ELR (cell line): Measurements from ENCODE around the gene YWHAB.
"Not testable (repeated sequence)": the region's sequence is repeated elsewhere in the genome, so short reads cannot be mapped to it uniquely, and the experiment has no call there.

Source experiments
- DNase-seq: peaks from one replicate; pipeline ENCODE4 v3.0.0-alpha.2; 2015; ENCODE audit warnings: low read depth

Gene YWHAB

DNA sequence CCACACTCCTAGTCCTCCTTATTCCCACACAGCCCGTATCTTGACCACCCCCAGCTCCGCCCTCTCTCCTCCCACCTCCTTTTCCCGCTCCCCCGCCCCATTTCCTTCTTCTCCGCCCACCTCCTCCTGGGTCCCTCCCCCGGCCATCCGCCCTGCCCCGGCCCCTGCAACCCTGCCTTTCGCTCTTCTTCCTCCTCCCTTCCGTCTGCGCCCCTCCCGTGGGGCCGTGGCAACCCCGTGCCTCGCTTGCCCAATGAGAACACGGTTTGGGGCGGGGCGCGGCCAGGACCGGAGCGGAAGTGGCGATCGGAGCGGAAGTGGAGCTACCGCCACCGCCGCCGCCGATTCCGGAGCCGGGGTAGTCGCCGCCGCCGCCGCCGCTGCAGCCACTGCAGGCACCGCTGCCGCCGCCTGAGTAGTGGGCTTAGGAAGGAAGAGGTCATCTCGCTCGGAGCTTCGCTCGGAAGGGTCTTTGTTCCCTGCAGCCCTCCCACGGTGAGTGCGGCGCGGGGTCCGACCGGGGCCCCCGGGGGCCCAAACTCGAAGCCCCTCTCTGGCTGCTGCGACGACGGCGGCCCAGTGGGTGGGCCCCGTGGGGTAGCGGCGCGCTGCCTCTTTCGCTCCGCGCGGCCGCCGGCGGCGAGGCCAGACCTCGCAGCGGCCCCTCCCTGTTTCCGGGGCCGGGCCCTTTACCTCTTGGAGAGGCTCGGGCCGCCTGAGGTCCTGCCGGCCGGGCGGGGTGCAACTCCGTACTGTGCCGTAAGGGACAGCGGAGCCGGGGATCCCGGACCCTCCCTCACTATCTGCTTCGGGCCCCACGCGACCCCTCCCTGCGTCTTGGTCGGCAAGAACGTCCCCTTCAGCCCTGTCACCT lies at the start of gene YWHAB:
Gene YWHAB, plus strand, starts transcription at position 314 of the 874 bp plus-strand sequence. CDS start 15,829 bp downstream, outside the sequence.
- DNase-seq, result peak; percentile 100

DNA sequence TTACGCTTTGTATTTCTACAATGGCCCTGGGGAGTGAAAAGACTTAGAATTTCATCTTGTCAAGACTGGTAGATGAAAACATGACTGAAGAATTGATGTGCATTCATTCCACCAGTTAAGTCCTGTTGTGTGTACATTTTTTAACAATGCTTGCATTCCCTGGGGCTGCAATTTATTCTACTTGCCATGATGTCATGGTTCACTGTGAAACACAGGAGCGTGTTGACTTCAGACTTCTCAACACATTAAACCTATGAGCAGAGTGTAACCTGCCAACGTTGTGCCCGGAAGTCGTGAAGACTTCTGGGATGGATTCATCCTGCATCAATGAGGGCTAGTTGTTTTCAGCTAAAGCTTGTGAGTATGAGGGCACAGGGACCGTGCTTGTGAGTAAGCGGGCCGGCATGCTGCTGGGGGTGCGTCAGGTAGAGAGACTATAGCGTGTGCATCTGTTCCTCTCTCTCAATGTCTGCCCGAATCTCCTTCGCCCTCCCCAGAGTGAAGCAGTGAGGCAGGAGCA lies 48.8 kb upstream of the YWHAB start:
- no peak for DNase-seq

DNA sequence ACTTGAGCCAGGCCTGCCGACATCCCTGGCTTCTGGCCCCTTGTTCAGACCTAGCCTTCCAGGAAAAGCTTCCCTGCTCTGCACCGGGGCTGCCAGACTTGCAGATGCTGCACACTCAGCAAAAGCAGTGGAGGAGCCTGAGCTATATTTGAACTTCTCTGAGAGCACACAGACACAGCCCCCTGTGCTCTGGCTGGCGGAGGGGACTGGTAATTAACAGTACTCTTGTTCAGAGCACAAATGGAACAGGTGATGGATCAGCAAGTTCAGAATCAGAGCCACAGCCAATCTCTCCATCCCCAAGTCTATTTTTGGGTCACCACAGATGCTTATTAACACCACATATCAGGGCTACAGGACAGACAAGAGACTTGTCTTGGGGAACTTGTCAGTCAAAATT lies 47.6 kb upstream of the YWHAB start:
- DNase-seq, result no peak

DNA sequence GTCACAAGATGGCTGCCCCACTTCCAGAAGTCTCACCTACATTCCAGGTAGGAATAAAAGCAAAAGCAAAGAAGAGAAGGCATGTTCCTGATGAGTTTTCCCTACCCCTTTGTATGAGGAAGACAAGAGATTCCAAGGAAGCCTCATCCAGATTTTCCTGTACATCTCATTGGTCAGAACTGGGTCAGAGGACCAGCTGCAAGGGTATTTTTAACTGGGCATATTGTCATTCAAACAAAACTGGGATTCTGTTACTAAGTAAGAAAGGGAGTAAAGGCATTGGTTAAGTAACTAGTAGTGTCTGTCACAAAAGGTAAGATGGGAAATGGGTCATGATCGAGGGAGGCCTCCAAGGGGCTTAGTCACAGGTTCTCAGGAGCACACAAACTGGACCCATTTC lies 47.0 kb upstream of the YWHAB start:
- no peak for DNase-seq

DNA sequence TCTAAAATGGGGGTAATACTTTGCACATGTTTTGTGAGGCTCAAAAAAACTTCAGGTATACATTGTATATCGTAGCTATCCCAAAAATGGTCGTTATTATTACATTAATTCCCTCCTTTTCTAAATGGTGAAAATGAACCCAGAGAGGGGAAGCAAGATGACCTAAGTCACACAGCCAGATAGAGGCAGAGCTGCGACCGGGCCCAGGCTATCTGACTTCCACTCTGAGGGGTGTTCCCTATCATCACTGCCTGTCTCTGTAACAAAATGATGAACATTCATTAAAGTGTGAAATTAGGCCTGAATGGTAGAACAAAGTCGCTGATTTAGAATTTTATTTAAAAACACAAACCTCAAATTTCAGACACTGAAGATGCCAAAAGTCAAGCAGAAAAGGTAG lies 46.0 kb upstream of the YWHAB start:
- DNase-seq, result no peak

DNA sequence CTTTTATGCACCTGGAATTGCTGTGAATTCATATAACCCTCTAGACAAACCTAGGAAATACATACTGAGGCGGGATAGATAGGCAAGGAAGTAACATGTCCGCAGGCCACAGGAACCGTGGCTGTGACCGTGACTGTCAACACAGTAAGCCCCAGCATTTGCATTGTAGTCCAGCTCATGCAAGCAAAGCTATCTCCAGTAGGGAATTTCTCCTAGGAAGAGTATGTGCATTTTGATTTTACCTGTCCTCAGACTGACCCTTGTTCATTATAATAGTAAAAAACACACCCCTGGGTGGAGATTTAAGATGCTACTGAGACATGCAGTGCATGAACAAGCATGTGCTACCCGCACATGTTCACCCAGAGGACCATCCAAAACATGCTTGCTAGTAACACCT lies 44.7 kb upstream of the YWHAB start:
- DNase-seq, result no peak

DNA sequence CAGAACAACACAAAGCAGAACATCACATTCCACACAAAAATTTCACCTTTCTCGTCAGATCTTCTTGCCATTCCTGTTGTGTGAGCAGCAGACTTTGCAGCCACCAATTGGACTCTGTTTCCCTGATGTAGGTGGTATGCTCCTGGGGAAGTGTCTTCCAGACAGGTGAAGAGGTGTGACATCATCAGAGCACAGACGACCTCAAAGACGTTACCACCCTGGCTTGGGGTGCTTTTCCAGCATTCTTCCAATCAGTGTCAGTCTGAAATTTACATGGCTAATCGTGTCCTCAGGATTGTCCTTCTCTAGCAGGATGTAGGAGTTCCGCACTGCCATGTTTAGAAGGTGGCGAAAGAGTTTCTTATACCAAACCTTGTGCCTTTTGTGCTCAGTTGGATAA lies 43.5 kb upstream of the YWHAB start:
- DNase-seq, result no peak

DNA sequence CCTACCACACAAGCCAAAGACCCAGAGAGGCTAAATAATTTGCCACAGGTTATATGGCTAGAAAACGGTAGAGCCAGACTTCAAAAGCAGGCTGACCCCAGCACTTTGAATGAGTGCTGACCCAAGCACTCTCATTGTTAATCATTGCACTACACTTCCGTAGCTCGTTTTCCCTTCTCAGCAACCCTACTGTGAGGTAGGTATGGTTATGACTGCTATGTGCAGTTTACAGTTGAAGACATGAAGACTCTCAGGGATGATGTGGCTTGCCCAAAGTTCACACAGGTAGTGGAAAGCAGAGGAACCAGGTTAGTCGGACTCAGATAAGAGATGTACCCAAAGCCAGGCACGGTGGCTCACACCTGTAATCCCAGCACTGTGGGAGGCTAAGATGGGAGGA lies 41.6 kb upstream of the YWHAB start:
- no peak for DNase-seq

DNA sequence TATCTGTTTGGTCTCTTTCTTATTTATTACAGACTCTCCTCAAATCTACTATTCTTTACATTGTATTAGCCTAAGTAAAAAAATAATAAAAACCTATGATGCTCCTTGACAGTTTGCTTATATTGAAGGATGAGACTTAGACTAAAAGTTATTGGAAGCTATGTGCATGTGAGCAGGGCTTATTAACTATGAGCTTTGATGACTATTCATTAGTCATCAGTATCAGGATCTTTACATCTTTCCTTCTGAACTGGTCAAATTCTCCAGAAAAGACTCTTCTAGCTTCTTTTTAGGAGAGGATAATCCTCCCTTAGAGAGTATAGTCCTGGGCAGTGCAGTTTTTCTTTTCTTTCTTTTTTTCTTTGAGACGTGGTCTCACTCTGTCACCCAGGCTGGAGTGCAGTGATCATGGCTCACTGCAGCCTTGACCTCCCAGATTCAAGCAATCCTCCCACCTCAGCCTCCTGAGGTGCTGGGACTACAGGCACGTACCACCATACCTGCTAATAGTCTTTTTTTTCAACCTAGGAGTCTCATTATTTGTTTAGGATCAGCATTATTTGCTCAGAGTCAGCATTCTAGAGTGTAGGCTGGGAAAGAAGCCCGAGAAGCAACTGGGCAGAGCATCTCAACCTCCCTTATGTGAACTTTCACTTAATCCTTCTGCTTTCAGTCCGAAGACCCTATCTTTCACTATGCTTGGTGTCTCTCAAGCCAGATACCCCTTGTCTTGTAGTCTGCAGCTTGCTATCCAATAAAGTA lies 37.1 kb upstream of the YWHAB start:
- peak; percentile 47 for DNase-seq

DNA sequence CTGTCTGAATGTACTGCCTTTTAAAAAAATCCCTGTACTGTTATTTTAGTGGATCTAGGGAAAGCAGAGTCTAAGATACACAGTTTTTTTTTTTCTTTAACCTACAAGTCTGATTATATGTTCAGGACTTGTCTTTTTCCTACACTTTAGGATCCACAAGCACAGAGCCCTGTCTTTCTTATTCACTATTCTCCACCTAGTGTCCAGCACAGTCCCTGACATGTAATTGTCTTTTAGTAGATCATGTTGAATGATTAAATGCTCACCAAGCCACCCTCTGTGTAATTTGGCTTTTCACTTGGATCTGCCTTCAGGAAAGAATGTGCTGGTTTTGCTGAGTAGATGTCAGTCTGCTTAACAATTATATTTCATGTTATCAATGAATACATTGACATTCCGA lies 35.8 kb upstream of the YWHAB start:
- peak; percentile 13 for DNase-seq

DNA sequence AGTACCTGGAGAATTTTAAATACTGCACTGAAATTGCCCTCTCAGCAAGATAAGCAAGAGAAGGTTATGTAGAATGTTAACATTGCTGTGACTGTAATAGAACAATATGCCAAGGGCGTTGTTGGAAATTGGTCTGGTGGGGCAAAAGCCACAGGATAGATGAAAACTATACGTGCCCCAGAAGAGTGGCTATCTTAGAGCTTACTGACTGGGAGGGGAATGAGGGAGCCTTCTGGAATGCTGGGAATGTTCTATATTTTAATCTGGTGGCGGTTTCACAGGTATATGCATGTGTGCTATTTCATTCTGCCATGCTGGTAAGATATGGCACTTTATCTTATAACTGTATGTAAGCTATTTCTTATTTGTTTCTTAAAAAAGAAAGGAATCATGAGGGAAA lies 35.2 kb upstream of the YWHAB start:
- DNase-seq, result no peak

DNA sequence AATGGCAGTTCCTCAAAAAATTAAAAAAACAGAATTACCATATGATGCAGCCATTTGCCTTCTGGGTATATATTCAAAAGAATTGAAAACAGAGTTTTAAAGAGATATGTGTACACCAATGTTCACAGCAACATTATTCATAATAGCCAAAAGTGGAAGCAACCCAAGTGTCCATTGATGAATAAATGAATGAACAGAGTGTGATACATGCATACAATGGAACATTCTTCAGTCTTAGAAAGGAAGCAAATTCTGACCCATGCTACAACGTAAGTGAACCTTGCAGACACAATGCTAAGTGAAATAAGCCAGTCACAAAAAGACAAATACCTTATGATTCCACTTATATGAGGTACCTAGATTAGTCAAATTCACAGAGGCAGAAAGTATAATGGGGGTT lies 34.7 kb upstream of the YWHAB start:
- DNase-seq, result no peak

DNA sequence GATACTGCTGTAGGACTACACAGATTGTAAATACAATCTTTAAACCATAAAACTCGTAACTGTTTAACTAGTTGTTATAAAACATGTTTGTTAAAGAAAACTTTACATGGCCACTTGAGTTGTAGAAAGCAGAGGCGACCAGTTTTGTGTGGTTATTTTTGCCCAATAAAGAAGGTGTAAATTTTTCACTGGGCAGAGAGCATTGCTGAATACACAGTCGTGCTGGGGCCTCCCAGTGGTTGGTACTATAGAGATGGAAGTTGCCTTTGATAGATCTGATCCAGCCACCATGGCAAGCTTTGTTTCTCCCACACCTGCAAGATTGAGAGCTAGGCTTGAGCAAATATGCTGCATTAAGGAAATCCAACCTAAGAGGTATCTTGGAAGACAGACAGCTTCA lies 34.0 kb upstream of the YWHAB start:
- DNase-seq, result no peak

DNA sequence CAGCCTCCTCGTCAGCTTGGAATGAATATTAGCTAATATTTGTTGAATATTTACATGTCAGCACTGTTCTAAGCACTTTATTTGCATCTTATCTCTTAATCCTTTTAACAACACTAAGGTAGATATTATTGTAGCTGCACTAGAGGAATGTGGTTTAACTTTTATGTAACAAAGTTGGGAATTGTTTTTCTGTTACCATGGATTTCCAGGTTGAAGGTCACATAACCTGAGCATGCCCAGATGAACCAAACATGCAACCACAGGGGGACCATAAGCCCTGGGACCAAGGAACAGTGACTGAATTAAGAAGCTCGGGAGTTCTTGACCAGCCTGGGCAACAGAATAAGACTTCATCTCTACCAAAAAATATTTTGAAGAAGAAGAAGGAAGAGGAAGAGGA lies 29.1 kb upstream of the YWHAB start:
- no peak for DNase-seq

DNA sequence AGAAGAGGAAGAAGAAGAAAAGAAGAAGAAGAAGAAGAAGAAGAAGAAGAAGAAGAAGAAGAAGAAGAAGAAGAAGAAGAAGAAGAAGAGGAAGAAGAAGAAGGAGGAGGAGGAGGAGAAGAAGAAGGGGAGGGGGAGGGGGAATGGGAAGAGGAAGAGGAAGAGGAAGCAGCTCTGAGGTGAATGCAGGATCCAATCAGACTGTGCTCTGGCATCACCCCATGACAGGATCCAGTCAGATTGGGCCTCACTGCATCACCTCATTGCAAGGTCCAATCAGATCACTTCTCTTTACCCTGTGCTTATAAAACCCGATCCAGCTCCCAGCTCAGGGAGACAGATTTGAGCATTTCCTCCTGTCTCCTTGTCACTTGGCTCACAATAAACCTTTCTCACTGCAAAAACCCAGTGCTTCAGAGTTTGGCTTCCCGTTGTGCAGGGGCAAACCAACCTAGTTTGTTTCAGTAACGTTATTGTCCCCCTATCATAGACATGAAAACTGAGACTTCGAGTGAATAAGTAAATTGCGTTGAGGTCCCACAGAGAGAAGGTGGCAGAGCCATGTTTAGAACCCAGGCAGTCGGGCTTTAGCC lies 28.6 kb upstream of the YWHAB start:
- DNase-seq, result no peak

DNA sequence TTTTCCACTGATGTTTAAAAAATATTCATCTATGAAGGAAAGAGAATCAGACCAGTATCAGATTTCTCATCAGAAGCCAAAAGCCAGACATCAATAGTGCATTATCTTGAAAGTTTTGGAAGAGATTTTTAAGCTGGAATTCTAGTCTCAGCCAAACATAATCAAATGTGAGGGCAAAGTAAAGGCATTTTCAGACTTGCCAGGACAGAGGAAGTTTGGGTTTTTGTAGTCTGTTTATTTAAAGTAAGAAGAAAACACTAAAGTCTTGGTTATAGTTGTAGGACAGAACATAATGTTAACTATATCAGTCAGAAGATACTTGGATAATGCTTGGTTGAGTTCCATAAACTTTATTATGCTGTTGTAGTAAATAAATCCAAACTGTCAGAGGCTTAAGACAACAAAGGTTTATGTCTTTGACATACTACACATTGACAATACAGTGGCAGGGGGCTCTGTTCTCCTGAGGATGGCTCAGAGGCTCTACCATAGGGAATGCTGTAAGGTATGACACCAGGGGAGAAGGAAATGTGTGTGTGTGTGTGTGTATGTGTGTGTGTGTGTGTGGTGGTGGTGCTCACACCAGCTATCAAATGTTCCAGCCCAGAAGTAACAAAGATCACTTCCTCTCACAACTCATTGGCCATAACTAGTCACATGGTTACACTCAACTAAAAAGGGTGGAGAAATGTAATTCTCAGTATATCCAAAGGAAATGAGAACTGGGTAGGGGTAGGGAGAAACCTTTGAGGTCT lies 26.7 kb upstream of the YWHAB start:
- peak; percentile 11 for DNase-seq

DNA sequence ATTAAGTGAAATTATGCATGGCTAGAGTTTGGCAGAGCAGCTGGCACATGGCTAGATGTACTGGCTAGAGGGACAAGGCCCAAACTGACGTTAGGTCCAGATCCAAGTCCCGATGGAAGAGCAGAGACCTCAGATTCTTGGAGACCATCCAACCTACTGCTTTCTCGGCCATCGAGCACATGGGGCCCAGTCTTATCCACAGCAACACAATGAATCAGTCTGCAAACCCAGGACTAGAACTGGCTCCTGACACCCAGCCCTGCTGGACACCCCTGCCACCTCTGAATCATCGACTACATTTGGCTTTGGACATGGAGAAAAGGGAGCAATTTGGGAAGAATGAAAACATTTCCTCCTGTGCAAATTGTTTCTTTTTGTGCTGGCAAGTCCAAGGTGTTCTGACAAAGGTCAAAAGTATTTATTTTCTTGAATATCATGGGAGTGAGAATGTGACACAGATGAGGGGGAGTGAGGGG lies 23.9 kb upstream of the YWHAB start:
- DNase-seq, result peak; percentile 36

DNA sequence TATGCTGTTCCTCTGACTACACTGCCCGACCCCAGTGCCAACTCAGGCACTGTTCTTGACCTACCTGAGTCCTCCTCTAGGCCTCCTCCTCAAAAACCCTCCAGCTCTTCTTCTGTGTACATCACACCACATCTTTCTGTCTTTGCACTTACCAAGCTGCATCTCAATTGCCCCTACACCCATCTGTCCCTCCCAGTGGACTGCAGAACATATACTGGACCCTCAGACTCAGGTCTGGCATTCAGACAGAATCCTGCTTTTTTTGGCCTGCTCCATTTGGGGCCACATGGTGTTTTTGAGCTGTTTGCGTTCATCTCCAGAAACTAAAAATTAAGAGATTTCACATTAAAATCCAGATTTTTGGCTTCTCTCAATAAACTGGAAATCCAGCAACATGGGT lies 23.2 kb upstream of the YWHAB start:
- no peak for DNase-seq

DNA sequence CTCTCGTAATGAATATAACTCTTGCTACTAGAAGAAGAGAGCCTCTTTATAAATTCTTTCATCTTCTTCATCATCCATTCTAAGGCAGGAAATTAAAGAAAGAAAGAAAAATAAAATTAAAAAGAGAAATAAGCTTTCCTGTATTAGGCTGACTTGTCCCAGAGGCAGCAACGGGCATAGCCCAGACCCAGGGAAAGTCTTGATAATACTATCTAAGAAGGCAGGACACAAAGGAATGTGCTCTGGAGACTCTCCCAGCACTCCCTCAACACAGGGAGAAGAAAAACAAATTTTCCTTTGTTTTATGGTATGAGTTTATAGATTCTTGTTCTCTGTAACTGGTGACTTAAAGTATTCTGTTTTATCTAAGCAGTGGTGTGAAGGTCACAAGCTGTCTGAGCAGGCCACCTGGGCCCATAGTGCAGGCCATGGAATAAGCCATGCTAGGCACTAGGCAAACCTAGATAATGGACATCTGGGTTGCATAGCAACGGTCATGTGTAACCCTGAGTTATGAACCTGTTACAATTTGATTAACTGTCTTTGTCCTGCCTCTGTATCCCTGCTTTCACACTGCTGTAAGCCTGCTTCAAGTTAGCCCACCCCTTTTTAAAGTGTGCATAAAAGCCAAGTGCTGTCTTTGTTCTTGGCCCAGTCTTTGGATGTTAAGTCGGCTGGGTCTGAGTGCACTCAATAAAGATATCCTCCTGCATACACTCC lies 22.0 kb upstream of the YWHAB start:
- not testable (repeated sequence) for DNase-seq

DNA sequence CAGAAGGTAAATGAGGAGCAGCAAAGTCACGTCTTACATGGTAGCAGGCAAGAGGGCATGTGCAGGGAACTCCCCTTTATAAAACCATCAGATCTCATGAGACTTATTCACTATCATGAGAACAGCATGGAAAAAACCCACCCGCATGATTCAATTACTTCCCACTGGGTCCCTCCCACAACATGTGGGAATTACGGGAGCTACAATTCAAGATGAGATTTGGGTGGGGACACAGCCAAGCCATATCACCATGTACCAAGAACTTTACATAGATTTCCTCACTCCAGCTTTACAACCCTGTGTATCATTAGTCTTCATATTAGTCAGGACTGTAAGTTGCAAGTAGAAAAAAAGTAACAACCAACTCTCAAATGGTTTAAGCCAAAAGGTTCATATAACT lies 21.0 kb upstream of the YWHAB start:
- DNase-seq, result not testable (repeated sequence)

DNA sequence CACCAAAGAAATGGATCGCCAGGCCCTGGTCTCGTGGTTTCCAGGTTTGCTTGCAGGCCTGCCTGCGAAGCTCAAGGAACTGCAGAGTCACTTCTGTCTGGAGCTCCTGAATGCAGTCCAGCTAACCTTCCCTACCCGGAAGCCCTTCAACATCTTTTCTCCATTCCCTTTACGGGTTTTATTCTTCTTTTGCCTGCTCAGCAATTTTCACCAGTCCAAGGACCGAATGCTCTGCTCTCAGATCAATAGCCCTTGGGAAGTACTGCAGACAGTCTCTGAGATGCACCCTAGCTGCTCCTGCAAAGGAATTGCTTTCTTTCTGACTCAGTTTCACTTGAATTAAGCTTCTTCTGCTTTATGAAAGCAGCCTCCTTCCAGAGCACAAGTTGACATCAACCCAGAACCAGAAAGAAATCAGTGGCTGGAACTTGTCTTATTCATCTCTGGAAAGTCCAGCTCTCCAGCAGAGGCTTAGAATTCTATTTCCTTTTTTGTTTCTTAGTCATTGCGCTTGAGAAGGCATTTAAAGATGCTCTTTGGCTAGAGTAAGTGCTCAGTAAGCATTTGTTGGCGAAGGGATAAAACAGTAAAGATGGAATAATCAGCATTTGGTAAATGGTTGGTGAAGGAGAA lies 18.7 kb upstream of the YWHAB start:
- DNase-seq, result no peak
